GM13977 (cell line): ENCODE data around the gene MKNK2.

Experiments used
- DNase-seq: peaks from one replicate; pipeline ENCODE4 v3.0.0; 2012; ENCODE audit warnings: low spot score
- CTCF ChIP-seq: IDR thresholded peaks from 2 replicates; pipeline ENCODE4 v1.5.1; 2012; ENCODE audit warnings: mild to moderate bottlenecking, control low read depth; ENCODE audit not compliant: insufficient read depth; ENCODE audit errors: extremely low read depth, missing control alignments
- in situ Hi-C: fragments of 300-500 bp; cut with MboI; formaldehyde crosslinking; loops from one replicate; pipeline ENCODE4 v1.12.0; 2022; ENCODE audit warnings: low sequenced_read_pairs, low pct_unique_long_range_greater_than_20kb, mixed read lengths, inconsistent platforms; ENCODE audit not compliant: unreplicated experiment

MKNK2 gene

GRCh38 chr19:2056837-2057192 is 5.8 kb upstream of the MKNK2 start:
- in situ Hi-C loops, result no loop called here
- DNase-seq, result no peak
- no peak for TF ChIP-seq CTCF

- DNase-seq, result no peak
- no peak for TF ChIP-seq CTCF
- in situ Hi-C loops, result no loop called here
These were observed 5.1 kb upstream of the MKNK2 start for GRCh38 chr19:2055931-2056836.

GRCh38 chr19:2054763-2055162 is 3.7 kb upstream of the MKNK2 start:
- DNase-seq, result no peak
- no peak for TF ChIP-seq CTCF
- in situ Hi-C loops, result no loop called here

- DNase-seq, result no peak
- in situ Hi-C loops, result no loop called here
- TF ChIP-seq CTCF, result no peak
These were observed 2.8 kb upstream of the MKNK2 start for GRCh38 chr19:2053601-2054389.

- in situ Hi-C loops, result no loop called here
- DNase-seq, result no peak
- TF ChIP-seq CTCF, result peak; percentile 11
These were observed 995 bp upstream of the MKNK2 start for GRCh38 chr19:2051773-2052704.
